GM12891 (cell line): Measurements from ENCODE around the gene LIPI.

Experiments used
- PAX5 ChIP-seq: IDR thresholded peaks from 2 replicates; pipeline ENCODE4 v1.6.1; 2011; ENCODE audit warnings: low read length, moderate library complexity, mild to moderate bottlenecking; ENCODE audit not compliant: insufficient read depth, severe bottlenecking
- POLR2A ChIP-seq: IDR thresholded peaks from 2 replicates; pipeline ENCODE4 v1.6.1; 2011; ENCODE audit warnings: low read depth, low read length, control low read depth
- POLR2AphosphoS5 ChIP-seq: IDR thresholded peaks from 2 replicates; pipeline ENCODE4 v1.6.1; 2011; ENCODE audit warnings: low read depth, low read length, control low read depth
- POU2F2 ChIP-seq: IDR thresholded peaks from 2 replicates; pipeline ENCODE4 v1.6.1; 2011; ENCODE audit warnings: low read depth, mild to moderate bottlenecking, control low read depth, low read length, moderate library complexity
- SPI1 ChIP-seq: IDR thresholded peaks from 2 replicates; pipeline ENCODE4 v1.6.1; 2011; ENCODE audit warnings: low read depth, low read length, control low read depth
- TAF1 ChIP-seq: IDR thresholded peaks from 2 replicates; pipeline ENCODE4 v1.6.1; 2011; ENCODE audit warnings: low read depth, low read length, control low read depth

DNA sequence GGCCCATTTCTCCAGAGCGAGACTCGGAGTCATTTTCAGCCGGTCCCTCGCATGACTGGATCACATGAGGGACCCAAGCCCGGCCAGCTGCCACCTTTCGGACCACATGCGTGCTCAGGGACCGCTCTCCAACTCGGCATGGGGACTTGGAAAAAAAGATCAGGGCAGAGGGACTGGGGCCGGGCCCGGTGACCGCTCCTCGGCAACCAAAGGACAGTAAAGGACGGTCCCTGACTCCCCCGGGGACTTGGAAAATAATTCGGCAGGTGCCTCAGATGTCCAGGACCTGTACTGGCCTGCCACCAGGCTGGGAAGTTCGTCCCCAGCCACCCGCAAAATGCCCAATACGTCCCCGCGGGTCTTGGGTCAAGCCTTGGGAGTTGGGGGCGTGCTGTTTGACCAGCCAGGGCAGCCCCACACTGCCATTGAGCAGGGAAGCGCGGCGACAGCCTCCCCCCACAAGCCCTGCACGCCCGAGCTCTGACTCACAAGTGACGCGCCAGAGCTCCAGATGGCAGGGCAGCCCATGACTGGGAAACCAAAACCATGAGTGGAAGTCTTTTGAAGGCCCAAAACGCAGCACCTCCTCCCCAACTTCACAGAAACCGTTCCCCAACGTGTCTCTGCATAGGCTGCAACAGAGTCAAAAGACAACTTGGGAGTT lies 134.5 kb downstream of the LIPI start:
- TF ChIP-seq POLR2A = no peak
- TF ChIP-seq POLR2AphosphoS5 = no peak
- no peak for TF ChIP-seq TAF1
- TF ChIP-seq PAX5 = no peak
- TF ChIP-seq SPI1 = no peak
- no peak for TF ChIP-seq POU2F2
